Measurements from ENCODE around the gene OPRD1.
"Not testable (repeated sequence)": the region's sequence is repeated elsewhere in the genome, so short reads cannot be mapped to it uniquely, and the experiment has no call there.

The OPRD1 gene

GRCh38 chr1:28811766-28812668 lies at the start of gene OPRD1:
OPRD1 (plus strand) TSS chr1:28812170; CDS start chr1:28812384, 214 bp downstream.
- DNase-seq = no peak

DNA sequence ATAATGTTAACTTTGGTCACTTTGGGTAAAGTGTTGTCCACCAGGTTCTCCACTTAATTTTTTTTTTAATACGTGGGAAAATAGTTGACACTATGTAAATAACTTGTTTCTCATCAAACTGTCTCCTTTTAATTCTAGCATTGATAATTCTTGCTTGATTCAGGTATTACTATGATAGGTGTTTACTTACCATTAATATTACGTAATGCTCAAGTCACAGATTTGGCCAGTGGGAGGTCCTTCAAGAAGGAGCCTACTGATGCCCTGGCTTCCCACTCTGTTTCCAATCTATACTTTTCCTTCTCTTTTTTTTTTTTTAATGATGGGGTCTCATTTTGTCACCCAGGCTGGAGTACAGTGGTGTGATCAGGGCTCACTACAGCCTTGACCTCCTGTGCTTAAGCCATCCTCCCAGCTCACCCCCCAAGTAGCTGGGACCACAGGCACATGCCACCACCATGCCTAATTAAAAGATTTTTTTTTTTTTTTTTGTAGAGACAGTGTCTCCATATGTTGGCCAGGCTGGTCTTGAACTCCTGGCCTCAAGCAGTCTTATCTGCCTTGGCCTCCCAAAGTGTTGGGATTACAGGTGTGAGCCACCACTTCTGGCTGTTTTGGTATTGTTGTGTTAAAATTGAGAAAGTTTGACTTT lies 45.3 kb upstream of the OPRD1 start:
- DNase-seq = no peak

GRCh38 chr1:28770601-28771165 lies 41.3 kb upstream of the OPRD1 start:
- DNase-seq = no peak

DNA sequence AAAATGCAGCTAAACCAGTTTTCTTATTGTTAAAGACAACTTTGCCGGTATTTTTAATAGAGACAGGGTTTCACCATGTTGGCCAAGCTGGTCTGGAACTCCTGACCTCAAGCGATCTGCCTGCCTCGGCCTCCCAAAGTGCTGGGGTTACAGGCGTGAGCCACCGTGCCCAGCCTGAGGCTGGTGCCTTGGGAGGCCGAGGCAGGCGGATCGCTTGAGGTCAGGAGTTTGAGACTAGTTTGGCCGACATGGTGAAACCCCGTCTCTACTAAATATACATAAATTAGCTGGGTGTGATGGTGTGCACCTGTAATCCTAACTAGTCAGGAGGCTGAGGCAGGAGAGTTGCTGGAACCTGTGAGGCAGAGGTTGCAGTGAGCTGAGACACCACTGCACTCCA lies 40.0 kb upstream of the OPRD1 start:
- DNase-seq = not testable (repeated sequence)

DNA sequence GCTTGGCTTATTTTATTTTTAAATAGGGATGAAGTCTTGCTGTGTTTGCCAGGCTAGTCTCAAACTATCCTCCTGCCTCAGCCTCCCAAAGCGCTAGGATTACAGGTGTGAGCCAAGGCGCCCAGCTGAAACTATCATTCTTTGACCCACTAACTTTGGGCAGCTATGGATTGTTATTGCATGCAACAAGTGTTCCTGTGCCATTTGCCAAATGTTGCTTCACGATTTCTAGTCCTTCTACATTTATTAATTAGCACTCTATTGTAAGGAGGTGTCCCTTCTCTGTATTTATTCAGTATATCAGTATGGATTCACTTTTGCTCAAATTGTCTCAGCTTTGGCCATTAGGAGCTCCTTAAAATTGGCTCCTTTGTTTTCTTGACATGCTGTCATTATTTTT lies 38.9 kb upstream of the OPRD1 start:
- DNase-seq = no peak

DNA sequence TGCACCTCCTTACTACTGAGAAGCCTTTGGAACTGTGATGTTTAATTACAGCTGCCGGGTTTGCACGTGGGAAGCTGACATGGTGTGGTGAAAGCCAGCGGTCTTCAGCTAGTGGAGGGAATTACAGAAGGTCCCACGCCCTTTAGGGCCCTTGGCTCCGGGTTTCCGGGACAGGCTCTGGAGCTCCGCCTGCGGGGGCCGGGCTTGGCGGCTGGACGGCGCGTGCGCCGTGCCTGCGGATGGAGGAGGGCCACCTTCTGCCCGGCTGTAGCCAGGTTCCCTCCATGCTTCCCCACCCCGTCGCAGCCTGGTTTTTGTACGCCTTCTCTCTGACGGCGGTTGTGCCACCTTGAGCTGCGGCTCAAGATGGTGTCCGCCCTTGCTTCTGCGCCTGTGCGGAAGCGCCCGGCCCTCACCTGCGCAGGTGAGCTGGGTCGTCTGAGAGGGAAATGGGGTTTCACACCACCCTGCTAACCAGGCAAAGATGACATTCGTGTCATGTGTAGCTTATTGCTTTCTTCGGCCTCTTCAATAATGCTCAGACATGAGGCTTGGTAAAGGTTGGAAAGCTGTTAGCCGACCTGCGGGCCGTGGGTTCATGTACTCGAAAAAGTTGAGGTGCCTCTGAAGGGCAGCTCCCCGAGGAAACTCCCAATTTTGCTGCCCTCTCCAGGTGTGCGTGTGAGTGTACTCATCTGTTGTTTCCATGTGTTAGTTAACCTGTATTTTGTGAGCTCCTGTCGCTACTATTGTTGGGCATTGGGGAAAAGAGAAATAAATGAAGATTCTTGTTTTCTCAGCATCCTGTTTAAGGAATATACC lies 36.6 kb upstream of the OPRD1 start:
- peak; percentile 41 for DNase-seq

DNA sequence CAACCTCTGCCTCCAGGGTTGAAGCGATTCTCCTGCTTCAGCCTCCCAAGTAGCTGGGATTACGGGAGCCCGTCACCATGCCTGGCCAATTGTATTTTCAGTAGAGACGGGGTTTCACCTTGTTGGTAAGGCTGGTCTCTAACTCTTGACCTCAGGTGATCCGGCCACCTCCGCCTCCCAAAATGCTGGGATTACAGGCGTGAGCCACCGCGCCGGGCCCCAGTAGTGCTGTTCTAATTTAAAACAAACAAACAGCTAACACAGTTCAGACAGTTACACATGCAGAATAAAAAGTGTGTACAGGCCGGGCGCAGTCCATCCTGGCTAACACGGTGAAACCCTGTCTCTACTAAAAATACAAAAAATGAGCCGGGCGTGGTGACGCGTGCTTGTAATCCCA lies 35.6 kb upstream of the OPRD1 start:
- DNase-seq = no peak

DNA sequence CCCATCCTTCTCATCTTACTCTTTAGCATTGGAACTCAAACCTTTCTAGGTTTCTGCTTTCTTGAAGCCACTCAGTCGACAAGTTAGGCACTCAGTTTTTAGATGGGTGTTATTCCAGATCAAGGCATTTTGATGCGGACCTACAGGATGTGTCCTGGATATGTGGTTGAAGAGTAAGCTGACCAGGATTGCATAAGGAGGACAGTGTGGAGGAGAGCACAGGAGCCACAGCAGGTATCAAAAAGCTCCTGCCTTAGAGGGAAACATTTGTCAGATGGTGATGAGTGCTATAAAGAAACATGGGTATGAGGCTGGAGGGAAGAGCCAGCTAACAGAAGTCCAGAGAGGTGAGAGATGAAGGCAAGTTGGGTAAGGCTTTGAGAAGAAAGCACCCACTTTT lies 33.9 kb upstream of the OPRD1 start:
- DNase-seq = no peak

DNA sequence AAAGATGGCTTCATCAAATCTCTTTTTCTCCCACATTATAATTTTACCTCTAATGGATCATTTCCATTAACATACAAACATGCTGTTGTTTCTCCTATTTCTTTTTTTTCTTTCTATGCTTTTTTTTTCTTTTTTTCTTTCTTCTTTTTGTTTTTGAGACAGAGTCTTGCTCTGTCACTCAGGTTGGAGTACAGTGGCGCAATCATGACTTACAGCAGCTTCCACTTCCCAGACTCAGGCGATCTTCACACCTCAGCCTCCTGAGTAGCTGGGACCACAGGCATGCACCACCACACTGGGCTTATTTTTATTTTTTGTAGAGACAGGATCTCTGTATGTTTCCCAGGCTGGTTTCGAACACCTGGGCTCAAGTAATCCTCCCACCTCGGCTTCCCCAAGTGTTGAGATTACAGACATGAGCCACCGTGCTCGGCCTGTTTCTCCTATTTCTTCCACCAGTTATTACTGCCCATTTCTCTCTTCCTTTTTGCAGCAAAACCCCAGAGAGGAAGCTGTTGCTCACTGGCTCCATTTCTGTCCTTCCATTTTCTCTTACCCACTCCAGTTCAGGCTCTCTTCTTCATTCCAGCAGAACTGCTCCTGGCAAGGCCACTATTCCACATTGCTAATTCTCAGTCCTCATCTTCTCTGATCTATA lies 32.1 kb upstream of the OPRD1 start:
- no peak for DNase-seq

DNA sequence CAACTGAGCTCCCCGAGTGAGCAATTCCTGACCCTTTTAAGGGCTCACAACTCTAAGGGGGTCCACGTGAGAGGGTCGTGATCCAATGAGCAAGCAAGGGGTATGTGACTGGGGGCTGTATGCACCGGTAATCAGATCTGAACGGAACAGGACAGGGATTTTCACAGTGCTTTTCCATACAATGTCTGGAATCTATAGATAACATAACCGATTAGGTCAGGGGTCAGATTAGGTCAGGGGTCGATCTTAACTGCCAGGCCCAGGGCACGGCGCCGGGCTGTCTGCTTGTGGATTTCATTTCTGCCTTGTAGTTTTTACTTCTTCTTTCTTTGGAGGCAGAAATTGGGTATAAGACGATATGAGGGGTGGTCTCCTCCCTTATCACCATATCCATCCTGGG lies 30.7 kb upstream of the OPRD1 start:
- no peak for DNase-seq

- DNase-seq = no peak
These were observed 30.0 kb upstream of the OPRD1 start for GRCh38 chr1:28782011-28782410.

- no peak for DNase-seq
These were observed 28.6 kb upstream of the OPRD1 start for GRCh38 chr1:28783363-28783762.

- no peak for DNase-seq
These were observed 22.6 kb upstream of the OPRD1 start for GRCh38 chr1:28789412-28789811.

DNA sequence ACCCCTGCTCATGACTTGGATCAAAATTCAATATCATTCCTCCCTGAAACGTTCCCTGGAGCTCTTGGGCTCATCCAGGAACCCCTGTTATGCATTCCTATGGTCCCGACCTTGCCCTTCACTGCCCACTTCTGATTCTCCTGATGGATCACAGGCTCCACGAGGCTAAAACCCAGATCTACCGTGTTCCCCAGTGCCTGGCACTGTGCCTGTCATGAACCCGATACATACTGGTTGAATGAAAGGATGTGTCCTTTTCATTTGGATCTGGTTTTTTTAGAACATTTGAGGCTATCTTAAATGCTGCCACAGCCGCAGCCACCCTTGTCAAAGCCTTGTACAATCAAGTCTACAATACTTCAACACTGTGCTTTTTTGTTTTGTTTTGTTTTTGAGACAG lies 22.2 kb upstream of the OPRD1 start:
- no peak for DNase-seq

GRCh38 chr1:28790377-28791035 lies 21.5 kb upstream of the OPRD1 start:
- no peak for DNase-seq

DNA sequence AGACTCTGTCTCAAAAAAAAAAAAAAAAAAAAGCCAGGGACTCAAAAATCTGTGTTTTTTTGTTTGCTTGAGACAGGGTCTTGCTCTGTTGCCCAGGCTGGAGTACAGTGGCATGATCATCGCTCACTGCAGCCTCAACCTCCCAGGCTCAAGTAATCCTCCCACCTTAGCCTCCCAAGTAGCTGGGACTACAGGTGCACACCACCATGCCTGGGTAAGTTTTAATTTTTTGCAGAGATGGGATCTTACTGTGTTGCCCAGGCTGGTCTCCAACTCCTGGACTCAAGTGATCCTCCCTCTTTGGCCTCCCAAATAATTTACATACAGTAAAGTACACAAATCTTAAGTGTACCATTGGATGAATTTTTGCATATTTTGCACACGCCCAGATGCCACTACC lies 20.0 kb upstream of the OPRD1 start:
- DNase-seq = not testable (repeated sequence)

DNA sequence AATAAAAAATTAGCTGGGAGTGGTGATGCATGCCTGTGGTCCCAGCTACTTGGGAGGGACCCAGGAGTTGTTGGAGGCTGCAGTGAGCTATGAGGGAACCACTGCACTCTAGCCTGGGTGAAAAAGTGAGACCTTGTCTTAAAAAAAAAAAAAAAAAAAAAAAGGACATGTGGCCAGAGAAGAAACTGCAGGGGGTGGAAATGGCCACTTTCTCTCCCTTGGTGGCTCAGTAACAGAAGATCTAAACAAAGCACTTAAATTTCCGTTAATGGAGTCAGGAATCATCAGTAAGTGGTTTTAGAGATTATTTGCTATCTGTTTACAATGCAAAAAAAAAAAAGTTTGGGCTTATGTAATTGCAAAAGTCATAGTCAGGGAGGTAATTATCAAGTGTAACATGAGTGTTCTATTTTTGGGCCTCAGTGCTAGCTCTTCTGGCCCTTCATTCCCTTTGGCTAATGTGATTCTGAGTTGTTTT lies 19.3 kb upstream of the OPRD1 start:
- DNase-seq = no peak

- DNase-seq = not testable (repeated sequence)
These were observed 17.4 kb upstream of the OPRD1 start for GRCh38 chr1:28794582-28794981.

DNA sequence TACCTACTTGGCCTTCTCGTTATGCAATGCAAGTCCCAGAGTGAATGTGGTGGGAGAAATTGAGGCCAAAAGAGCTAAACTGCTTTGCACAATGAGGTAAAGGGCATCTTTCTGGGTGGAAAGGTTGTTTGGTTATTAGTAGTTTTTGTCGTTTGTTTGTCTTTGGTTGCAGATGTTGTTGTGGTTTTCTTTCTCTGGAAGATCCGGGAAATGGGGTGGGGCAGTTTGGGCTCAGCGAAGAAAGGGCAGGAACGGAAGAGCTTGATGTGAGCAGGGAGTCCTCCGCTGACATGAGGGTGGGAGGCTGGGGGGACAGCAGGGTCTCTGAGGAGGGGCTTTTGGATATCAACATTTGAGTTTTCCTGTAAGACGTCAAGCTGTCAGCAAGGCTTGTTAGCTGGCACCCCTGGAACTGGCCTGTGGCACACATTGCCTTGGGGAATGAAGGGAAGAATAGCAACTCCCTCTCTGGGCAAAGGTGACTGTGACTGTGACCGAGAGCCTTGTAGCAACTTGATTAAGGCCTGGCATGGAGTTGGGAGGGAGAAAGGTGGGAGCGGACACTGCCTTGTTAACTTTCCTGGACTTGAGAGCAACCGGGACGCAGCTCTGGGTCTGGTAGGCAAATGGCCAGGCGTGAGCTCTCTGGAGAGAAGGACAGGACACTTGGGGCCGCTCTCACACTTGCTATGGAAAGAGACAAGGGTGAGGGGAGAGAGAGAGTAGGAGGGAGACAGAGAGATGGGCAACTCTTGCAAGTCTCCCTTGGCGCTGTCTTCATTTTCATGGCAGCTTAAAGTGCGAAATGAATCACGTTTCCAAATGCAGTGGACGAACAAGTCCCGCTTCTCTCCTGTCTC lies 15.4 kb upstream of the OPRD1 start:
- no peak for DNase-seq

DNA sequence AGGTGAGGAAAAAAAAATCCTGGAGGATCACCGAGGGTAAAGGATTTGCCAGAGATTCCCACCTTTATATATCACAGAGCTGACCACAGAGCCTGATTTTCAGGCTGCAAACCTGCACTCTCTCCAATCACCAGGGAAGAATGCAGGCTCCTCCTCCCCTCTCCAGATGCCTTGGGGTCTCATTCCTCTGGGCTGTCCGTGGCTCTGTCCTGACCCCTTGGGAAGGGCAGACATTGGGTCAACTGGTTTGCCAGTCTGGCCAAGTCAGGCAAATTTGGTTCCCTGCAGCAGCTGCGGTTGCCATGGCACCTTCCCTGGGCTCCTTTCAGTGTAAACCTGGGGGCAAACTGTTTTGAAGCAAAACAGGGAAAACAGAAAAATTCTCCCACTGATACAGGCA lies 11.6 kb upstream of the OPRD1 start:
- DNase-seq = no peak

GRCh38 chr1:28801461-28801860 lies 10.5 kb upstream of the OPRD1 start:
- DNase-seq = no peak

All from fibroblast of skin of right biceps (primary cell).